ENCODE measurements around the gene PACRGL.
"Not testable (repeated sequence)": the region's sequence is repeated elsewhere in the genome, so short reads cannot be mapped to it uniquely, and the experiment has no call there.

The PACRGL gene

DNA sequence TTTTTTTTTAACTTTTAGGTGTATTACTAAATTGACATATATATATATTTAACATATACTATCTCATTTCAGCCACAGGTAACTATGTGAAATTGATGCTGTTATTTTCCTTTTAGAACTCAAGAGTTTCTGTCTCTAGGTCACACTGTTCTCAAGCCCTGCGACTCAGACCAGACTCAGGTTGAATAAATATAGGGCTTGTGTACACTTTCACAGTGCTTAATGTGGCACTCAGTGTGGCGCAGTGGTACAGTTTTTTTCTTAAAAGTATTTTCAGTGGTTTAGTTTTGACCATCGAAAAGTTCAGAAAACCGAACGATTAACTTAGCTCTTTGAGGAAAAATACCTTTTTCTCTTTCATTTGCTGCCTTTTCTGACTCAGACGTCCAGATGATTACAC is 24.7 kb downstream of the PACRGL start:
- DNase-seq = no peak

- DNase-seq = no peak
Observed at GRCh38 chr4:20735931-20736330, 35.7 kb downstream of the PACRGL start.

DNA sequence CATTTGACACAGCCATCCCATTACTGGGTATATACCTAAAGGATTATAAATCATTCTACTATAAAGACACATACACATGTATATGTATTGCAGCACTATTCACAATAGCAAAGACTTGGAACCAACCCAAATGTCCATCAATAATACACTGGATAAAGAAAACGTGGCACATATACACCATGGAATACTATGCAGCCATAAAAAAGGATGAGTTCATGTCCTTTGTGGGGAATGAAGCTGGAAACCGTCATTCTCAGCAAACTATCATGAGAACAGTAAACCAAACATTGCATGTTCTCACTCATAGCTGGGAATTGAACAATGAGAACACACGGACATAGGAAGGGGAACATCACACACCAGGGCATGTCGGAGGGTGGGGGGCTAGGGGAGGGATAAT is 45.7 kb downstream of the PACRGL start:
- not testable (repeated sequence) for DNase-seq

DNA sequence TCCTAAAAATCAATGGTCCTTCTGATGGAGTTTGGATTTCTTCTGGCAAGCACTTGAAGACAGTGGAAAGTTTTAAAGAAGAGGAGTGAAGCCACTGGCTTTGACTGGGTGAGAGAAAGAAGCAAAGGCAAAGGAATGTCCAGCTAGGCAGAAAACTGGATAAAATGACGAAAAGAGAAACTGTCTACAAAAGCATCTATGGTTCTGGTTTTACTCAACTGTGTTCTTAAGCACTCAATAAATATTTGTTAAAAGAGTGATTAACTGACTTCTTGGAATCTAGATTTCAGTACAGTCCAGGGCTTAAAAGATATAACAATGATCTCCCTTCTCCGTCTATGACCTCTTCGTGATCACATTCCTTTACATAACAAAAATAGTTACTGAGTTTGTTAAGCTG is 52.4 kb downstream of the PACRGL start:
- DNase-seq = no peak

- no peak for DNase-seq
Observed at GRCh38 chr4:20754036-20754435, 53.8 kb downstream of the PACRGL start.

GRCh38 chr4:20760053-20760452 is 59.8 kb downstream of the PACRGL start:
- no peak for DNase-seq

- DNase-seq = no peak
Observed at GRCh38 chr4:20761382-20761781, 61.1 kb downstream of the PACRGL start.

- DNase-seq = no peak
Observed at GRCh38 chr4:20761826-20762225, 61.6 kb downstream of the PACRGL start.

- no peak for DNase-seq
Observed at GRCh38 chr4:20764366-20764992, 64.2 kb downstream of the PACRGL start.

DNA sequence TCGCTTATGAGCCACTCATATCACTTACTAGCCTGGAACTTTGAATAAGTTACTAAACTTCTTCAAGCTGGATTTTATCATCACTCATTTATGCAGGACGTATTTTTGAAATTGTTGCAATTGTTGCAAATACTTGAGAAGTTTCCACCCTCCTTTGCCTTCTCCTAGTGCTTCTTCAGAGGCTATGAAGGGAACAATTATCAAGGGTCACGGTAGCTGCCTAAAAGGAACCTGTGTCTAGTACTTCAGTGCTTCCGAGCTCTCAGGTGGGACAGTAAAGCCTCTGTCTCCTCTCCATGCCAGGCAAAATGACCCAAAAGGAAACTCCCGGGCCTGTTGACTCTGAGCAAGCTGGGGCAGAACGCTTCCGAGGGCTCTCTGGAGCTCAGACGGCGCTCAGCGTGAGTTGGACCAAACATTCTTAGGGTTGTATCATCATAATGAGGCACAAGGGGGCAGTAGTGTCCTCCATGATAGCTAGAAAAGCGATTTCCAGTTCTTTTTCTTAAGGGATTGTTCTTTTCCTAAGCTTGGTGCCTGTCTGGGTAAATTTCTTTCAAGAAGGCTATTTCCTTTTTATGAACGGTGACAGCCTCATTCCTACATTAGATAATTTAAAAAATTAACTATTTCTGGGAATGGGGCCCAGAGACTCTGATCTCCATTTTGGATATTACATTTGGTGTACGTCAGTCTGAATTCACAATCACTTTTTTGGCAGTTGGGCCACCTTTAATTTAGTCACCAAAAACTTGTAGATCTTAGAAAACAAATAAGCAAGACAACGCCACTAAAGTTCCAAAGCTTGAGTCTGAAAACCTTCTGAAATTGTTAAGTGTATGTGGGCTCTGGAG is 73.1 kb downstream of the PACRGL start:
- no peak for DNase-seq

GRCh38 chr4:20778896-20779295 is 78.6 kb downstream of the PACRGL start:
- no peak for DNase-seq

GRCh38 chr4:20783134-20783533 is 82.9 kb downstream of the PACRGL start:
- not testable (repeated sequence) for DNase-seq

DNA sequence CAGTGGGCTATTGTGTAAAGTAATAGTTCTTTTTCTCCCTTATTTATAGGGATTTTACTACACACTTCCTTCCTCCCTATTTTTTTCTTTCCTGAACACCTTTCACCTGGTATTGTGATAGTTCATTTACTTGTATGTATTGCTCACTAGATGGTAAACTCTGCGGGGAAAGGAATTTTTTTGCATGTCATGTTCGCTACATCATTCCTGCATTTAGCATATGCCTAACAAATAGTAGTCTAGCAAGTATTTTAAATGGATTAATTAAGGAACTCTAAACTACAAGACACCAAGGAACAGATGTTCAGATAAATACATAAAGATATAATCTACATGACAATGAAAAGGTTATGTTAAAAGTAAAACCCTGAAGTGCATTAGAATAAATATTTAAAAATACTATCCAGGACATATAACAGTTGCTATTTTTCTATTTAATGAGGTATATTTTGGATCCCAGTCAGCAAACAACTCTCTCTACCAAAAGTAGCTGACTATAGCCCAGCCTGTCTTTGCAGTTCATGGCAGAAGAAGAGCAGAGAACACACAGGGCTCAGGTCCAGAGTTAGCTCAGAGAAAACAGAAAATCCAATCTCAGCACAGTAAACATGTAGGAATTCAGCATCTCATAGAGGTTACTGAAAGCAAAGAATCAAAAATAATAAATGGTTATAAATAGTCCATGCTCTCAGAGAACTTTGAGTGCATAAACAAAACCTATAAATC is 87.8 kb downstream of the PACRGL start:
- no peak for DNase-seq
